ENCODE data around the gene LEMD1. TPM values are rescaled to one million over a fixed set of nuclear protein-coding genes. Genes with fewer than 3 reads are reported as not detected.
"Not testable (repeated sequence)": the region's sequence is repeated elsewhere in the genome, so short reads cannot be mapped to it uniquely, and the experiment has no call there.

LEMD1 gene
- total RNA-seq, 1 donor from 2014 or later: 15.0 TPM

DNA sequence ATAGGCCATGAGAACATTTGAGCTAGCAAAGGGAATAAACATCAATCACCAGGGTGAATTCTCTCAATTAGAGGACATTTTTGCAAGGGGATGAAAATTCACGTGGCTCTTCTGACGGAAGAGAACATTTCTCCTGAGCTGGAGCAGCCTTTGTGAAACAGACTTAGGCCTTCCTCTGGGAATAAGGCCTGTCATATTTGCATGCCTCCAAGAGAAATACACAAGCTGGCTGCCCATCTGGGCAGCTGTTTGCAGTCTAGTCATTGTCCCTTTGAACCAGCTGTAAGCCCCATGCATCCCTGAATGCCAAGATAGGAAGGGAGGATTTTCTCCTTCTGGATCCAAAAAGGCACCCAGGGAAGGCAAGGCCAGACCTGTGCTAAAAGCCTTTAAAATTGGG is 5.5 kb downstream of the LEMD1 start:
- H3K4me2 ChIP-seq: no peak overlapping the region
- DNase-seq (ENCODE audit: low spot score): no peak
- H3K9ac ChIP-seq: no peak overlapping the region
- H4K20me1 ChIP-seq (ENCODE audit: low read depth): no peaks in the 10 kb centered on the region
- TF ChIP-seq EZH2phosphoT487 (IDR thresholded peaks at IDR 0.05) (no peak), EZH2 (IDR thresholded peaks at IDR 0.05) (no peak)
- TF ChIP-seq, protein P1, sequence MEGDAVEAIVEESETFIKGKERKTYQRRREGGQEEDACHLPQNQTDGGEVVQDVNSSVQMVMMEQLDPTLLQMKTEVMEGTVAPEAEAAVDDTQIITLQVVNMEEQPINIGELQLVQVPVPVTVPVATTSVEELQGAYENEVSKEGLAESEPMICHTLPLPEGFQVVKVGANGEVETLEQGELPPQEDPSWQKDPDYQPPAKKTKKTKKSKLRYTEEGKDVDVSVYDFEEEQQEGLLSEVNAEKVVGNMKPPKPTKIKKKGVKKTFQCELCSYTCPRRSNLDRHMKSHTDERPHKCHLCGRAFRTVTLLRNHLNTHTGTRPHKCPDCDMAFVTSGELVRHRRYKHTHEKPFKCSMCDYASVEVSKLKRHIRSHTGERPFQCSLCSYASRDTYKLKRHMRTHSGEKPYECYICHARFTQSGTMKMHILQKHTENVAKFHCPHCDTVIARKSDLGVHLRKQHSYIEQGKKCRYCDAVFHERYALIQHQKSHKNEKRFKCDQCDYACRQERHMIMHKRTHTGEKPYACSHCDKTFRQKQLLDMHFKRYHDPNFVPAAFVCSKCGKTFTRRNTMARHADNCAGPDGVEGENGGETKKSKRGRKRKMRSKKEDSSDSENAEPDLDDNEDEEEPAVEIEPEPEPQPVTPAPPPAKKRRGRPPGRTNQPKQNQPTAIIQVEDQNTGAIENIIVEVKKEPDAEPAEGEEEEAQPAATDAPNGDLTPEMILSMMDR (IDR thresholded peaks at IDR 0.05): no peak
- no peaks in the 10 kb centered on the region for H3K9me3 ChIP-seq (ENCODE audit: low read depth)
- no peaks in the 10 kb centered on the region for H3K27me3 ChIP-seq
- no peaks in the 10 kb centered on the region for H3K79me2 ChIP-seq (ENCODE audit: low read depth)
- H3K4me1 Mint-ChIP-seq: peaks cover 5% of the 10 kb centered on the region
- no peak overlapping the region for H3K4me3 Mint-ChIP-seq
- peaks cover 2% of the 10 kb centered on the region for H3K27me3 Mint-ChIP-seq (ENCODE audit: insufficient read depth, low read depth)
- H3K4me1 ChIP-seq: peaks cover 15% of the 10 kb centered on the region
- H3K36me3 ChIP-seq: no peaks in the 10 kb centered on the region
- H3K4me3 ChIP-seq: no peak overlapping the region
- no peaks in the 10 kb centered on the region for H3K9me3 Mint-ChIP-seq
- H3K27ac Mint-ChIP-seq: no peak overlapping the region
- no peaks in the 10 kb centered on the region for H3F3A ChIP-seq (ENCODE audit: low read depth)
- no peak overlapping the region for H3K27ac ChIP-seq
- H3K36me3 Mint-ChIP-seq: peaks cover 33% of the 10 kb centered on the region
- H2AFZ ChIP-seq (replicated peaks): no peak overlapping the region

DNA sequence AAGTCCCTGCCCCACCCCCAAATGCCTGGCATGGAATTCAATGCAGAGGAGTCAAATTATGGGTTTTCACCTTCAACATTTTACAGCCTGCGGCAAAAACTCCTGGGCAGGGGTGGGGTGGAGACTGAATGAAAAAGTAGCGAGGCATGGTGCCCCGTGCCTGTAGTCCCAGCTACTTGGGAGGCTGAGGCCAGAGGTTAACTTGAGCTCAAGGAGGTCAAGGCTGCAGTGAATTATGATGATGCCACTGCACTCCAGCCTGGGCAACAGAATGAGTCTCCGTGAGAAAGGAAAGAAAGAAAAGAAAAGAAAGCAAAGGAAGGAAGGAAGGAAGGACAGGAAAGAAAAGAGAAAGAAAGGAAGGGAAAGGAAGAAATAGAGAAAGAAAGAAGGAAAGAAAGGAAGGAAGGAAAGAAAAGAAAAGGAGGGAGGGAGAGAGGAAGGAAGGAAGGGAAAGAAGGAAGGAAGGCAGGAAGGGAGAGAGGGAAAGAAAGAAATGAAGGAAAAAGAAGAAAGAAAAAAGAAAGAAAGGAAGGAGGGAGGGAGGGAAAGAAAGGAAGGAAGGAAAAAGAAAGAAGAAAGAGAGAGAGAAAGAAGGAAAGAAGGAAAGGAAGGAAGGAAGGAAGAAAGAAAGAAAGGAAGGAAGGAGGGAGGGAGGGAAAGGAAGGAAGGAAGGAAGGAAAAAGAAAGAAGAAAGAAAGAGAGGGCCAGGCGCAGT is 11.1 kb downstream of the LEMD1 start:
- H4K20me1 ChIP-seq (ENCODE audit: low read depth): no peaks in the 10 kb centered on the region
- H2AFZ ChIP-seq (replicated peaks): no peak overlapping the region
- H3K27me3 ChIP-seq: no peaks in the 10 kb centered on the region
- Mint-ChIP-seq H3K36me3 (peaks cover 37% of the 10 kb centered on the region), H3K27me3 (ENCODE audit: insufficient read depth, low read depth) (peaks cover 2% of the 10 kb centered on the region), H3K27ac (no peak overlapping the region), H3K4me1 (no peaks in the 10 kb centered on the region), H3K4me3 (no peak overlapping the region), H3K9me3 (peaks cover 17% of the 10 kb centered on the region)
- H3K4me2 ChIP-seq: no peak overlapping the region
- no peaks in the 10 kb centered on the region for H3K79me2 ChIP-seq (ENCODE audit: low read depth)
- H3K9me3 ChIP-seq (ENCODE audit: low read depth): no peaks in the 10 kb centered on the region
- no peaks in the 10 kb centered on the region for H3K4me1 ChIP-seq
- no peak for DNase-seq (ENCODE audit: low spot score)
- no peak overlapping the region for H3K9ac ChIP-seq
- TF ChIP-seq, protein P1 (IDR thresholded peaks at IDR 0.05): no peak
- TF ChIP-seq EZH2phosphoT487 (IDR thresholded peaks at IDR 0.05) (no peak), EZH2 (IDR thresholded peaks at IDR 0.05) (no peak)
- no peak overlapping the region for H3K27ac ChIP-seq
- H3F3A ChIP-seq (ENCODE audit: low read depth): no peaks in the 10 kb centered on the region
- H3K36me3 ChIP-seq: no peaks in the 10 kb centered on the region
- no peak overlapping the region for H3K4me3 ChIP-seq

DNA sequence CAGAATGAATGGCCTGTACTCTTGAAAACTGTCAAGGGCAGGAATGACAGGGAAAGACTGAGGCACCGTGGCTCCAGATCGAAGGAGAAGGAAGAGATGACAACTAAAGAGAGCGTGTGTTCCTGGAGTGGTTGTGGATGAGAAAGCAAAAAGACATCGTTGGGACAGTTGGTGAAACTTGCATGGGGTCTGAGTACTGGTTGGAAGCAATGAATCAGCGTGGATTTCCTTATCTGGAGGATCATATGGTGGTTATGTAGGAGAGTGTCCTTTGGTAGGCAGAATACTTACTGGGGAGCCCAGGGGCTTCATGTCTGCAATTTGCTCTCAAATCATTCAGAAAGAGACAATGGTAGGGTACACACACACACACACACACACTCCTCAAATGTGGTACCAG is 13.9 kb downstream of the LEMD1 start:
- peaks cover 2% of the 10 kb centered on the region for H3K27me3 Mint-ChIP-seq (ENCODE audit: insufficient read depth, low read depth)
- no peaks in the 10 kb centered on the region for H3K36me3 ChIP-seq

DNA sequence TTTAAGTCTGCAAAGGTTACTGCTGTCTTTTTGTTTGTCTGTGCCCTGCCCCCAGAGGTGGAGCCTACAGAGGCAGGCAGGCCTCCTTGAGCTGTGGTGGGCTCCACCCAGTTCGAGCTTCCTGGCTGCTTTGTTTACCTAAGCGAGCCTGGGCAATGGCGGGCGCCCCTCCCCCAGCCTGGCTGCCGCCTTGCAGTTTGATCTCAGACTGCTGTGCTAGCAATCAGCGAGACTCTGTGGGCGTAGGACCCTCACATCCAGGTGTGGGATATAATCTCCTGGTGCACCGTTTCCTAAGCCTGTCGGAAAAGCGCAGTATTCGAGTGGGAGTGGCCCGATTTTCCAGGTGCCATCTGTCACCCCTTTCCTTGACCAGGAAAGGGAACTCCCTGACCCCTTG is 15.6 kb downstream of the LEMD1 start:
- not testable (repeated sequence) for H3K4me1 Mint-ChIP-seq; H3K4me2 ChIP-seq; H3K4me3 Mint-ChIP-seq; H3K36me3 ChIP-seq; H3K9ac ChIP-seq; H3K27me3 Mint-ChIP-seq (ENCODE audit: insufficient read depth, low read depth); DNase-seq (ENCODE audit: low spot score); H3K9me3 ChIP-seq (ENCODE audit: low read depth); H3K27me3 ChIP-seq; H4K20me1 ChIP-seq (ENCODE audit: low read depth); H2AFZ ChIP-seq (replicated peaks); H3K27ac Mint-ChIP-seq; H3F3A ChIP-seq (ENCODE audit: low read depth); H3K79me2 ChIP-seq (ENCODE audit: low read depth); H3K4me3 ChIP-seq; H3K4me1 ChIP-seq; H3K27ac ChIP-seq
- Mint-ChIP-seq H3K36me3 (peaks cover 24% of the 10 kb centered on the region), H3K9me3 (peaks cover 24% of the 10 kb centered on the region)

More for the DNA sequence above, 13.9 kb downstream of the LEMD1 start:
- no peak overlapping the region for H3K27ac Mint-ChIP-seq
- Histone ChIP-seq H3K9me3 (ENCODE audit: low read depth) (no peaks in the 10 kb centered on the region), H3K27ac (no peak overlapping the region), H3K27me3 (no peaks in the 10 kb centered on the region), H3K4me3 (no peak overlapping the region), H2AFZ (replicated peaks) (no peak overlapping the region), H4K20me1 (ENCODE audit: low read depth) (no peaks in the 10 kb centered on the region), H3K9ac (no peak overlapping the region), H3K79me2 (ENCODE audit: low read depth) (no peaks in the 10 kb centered on the region), H3F3A (ENCODE audit: low read depth) (no peaks in the 10 kb centered on the region), H3K4me2 (no peak overlapping the region), H3K4me1 (no peaks in the 10 kb centered on the region)
- H3K4me1 Mint-ChIP-seq: no peaks in the 10 kb centered on the region
- peaks cover 28% of the 10 kb centered on the region for H3K36me3 Mint-ChIP-seq
- peaks cover 22% of the 10 kb centered on the region for H3K9me3 Mint-ChIP-seq
- H3K4me3 Mint-ChIP-seq: no peak overlapping the region
- TF ChIP-seq EZH2phosphoT487 (IDR thresholded peaks at IDR 0.05) (no peak), EZH2 (IDR thresholded peaks at IDR 0.05) (no peak)
- TF ChIP-seq, protein P1 (IDR thresholded peaks at IDR 0.05): no peak
- no peak for DNase-seq (ENCODE audit: low spot score)

GRCh38 chr1:205404484-205404883 is 17.4 kb downstream of the LEMD1 start:
- H4K20me1 ChIP-seq (ENCODE audit: low read depth); H3K36me3 ChIP-seq; H3K27ac ChIP-seq; H3K27ac Mint-ChIP-seq; DNase-seq (ENCODE audit: low spot score); H3K4me1 Mint-ChIP-seq; H3K27me3 Mint-ChIP-seq (ENCODE audit: insufficient read depth, low read depth); H2AFZ ChIP-seq (replicated peaks); H3K4me2 ChIP-seq; H3K27me3 ChIP-seq; H3K4me1 ChIP-seq; H3K4me3 ChIP-seq; H3K9ac ChIP-seq; H3K4me3 Mint-ChIP-seq; H3K79me2 ChIP-seq (ENCODE audit: low read depth); H3F3A ChIP-seq (ENCODE audit: low read depth); H3K9me3 ChIP-seq (ENCODE audit: low read depth): not testable (repeated sequence)
- Mint-ChIP-seq H3K9me3 (peaks cover 22% of the 10 kb centered on the region), H3K36me3 (peaks cover 22% of the 10 kb centered on the region)

All from neural progenitor cell (in vitro differentiated cells).